CD4-positive, alpha-beta T cell treated with Interleukin-12 subunit alpha and Interleukin-12 subunit beta, for 1 hour (primary cell): ENCODE measurements around the gene LRRC36.

Source experiments
- DNase-seq: peaks from one replicate; pipeline ENCODE4 v3.0.0-alpha.2; 2020

LRRC36 gene

GRCh38 chr16:67296420-67296819 lies 30.2 kb upstream of the LRRC36 start:
- no peak for DNase-seq

GRCh38 chr16:67298277-67298676 lies 28.3 kb upstream of the LRRC36 start:
- DNase-seq, result no peak

- no peak for DNase-seq
Measured at GRCh38 chr16:67299269-67299668, 27.3 kb upstream of the LRRC36 start.

GRCh38 chr16:67301080-67301782 lies 25.4 kb upstream of the LRRC36 start:
- no peak for DNase-seq

GRCh38 chr16:67302076-67302475 lies 24.5 kb upstream of the LRRC36 start:
- DNase-seq, result no peak

GRCh38 chr16:67302970-67303369 lies 23.6 kb upstream of the LRRC36 start:
- no peak for DNase-seq

- DNase-seq, result no peak
Measured at GRCh38 chr16:67304020-67304419, 22.6 kb upstream of the LRRC36 start.

- DNase-seq, result no peak
Measured at GRCh38 chr16:67305216-67306071, 21.2 kb upstream of the LRRC36 start.

- no peak for DNase-seq
Measured at GRCh38 chr16:67310561-67310960, 16.1 kb upstream of the LRRC36 start.

- no peak for DNase-seq
Measured at GRCh38 chr16:67311607-67312488, 14.8 kb upstream of the LRRC36 start.

- DNase-seq, result no peak
Measured at GRCh38 chr16:67312719-67313118, 13.9 kb upstream of the LRRC36 start.

GRCh38 chr16:67317853-67318252 lies 8.8 kb upstream of the LRRC36 start:
- no peak for DNase-seq

- DNase-seq, result no peak
Measured at GRCh38 chr16:67326115-67326471, 522 bp upstream of the LRRC36 start.

- no peak for DNase-seq
Measured at GRCh38 chr16:67327743-67328142, 1.1 kb downstream of the LRRC36 start.

GRCh38 chr16:67329901-67330300 lies 3.3 kb downstream of the LRRC36 start:
- no peak for DNase-seq

- DNase-seq, result no peak
Measured at GRCh38 chr16:67333315-67333714, 6.7 kb downstream of the LRRC36 start.

- DNase-seq, result no peak
Measured at GRCh38 chr16:67336116-67336515, 9.5 kb downstream of the LRRC36 start.

- DNase-seq, result no peak
Measured at GRCh38 chr16:67336648-67337047, 10.0 kb downstream of the LRRC36 start.

- no peak for DNase-seq
Measured at GRCh38 chr16:67339453-67339852, 12.8 kb downstream of the LRRC36 start.

- no peak for DNase-seq
Measured at GRCh38 chr16:67341250-67341649, 14.6 kb downstream of the LRRC36 start.

GRCh38 chr16:67342616-67343015 lies 16.0 kb downstream of the LRRC36 start:
- DNase-seq, result no peak

GRCh38 chr16:67345401-67345800 lies 18.8 kb downstream of the LRRC36 start:
- no peak for DNase-seq

GRCh38 chr16:67346341-67346740 lies 19.7 kb downstream of the LRRC36 start:
- no peak for DNase-seq
